GM21381 (cell line): ENCODE results near the gene KBTBD12.
"Not testable (repeated sequence)": the region's sequence is repeated elsewhere in the genome, so short reads cannot be mapped to it uniquely, and the experiment has no call there.

ENCODE experiments used
- ATAC-seq: cut with Tn5 transposase; IDR thresholded peaks from one replicate; pipeline ENCODE4 v1.9.1; 2021; ENCODE audit warnings: mild to moderate bottlenecking, moderate library complexity; ENCODE audit not compliant: unreplicated experiment

The KBTBD12 gene

DNA sequence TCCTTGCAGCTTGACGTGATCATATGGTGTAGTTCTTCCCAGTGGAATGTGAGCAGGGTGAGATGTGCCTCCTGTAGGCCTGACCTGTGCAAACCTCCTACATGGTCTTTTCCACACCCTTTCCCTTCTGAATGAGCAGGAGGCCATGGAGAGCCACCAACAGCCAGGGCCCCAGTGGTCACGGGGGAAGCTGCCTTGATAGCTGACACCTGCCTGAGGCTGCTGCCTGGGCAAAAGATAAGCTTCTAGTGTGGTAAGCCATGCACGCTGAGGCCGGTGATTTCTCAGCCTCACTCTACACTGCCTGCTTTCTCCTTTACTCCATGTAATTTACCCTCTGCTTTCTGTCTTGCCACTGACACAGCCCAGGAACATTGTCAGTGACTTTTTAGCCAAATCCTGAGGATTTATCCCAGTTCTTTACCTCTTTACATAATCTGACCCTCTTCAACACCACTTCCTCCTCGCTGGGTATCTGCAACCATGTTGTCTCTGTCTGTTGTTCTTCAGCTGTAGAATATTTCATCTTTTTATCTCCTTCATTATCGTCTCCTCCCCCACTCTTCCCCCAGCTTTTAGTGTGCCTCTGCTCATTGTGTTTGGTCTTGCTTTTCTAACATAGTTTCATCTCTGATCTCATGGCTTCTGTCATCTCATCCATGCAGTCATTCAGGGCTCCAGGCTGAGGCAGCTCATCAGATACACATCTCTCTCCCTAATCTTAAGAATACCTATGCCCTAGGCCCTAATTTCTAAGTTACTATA, 11.2 kb upstream of the KBTBD12 start:
- ATAC-seq = no peak

DNA sequence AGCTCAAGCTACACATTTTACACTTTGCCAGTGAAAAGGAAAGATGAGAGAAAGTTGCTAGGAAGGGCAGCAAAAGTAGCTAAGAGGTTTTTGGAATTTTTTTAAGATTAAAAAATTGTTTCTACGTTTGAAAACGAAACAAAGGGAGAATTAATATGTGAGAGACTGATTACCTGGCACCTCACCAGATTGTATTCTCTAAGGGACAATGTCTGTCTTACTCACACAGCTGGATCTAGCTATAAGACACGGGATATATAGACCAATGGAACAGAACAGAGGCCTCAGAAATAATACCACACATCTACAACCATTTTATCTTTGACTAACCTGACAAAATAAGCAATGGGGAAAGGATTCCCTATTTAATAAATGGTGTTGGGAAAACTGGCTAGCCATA, 9.5 kb upstream of the KBTBD12 start:
- no peak for ATAC-seq

- not testable (repeated sequence) for ATAC-seq
Observed at GRCh38 chr3:127906653-127907052, 8.4 kb upstream of the KBTBD12 start.

- ATAC-seq = no peak
Observed at GRCh38 chr3:127908202-127908601, 6.8 kb upstream of the KBTBD12 start.

- no peak for ATAC-seq
Observed at GRCh38 chr3:127908951-127909350, 6.1 kb upstream of the KBTBD12 start.

GRCh38 chr3:127909646-127910045, 5.4 kb upstream of the KBTBD12 start:
- ATAC-seq = no peak

- ATAC-seq = no peak
Observed at GRCh38 chr3:127911421-127911931, 3.6 kb upstream of the KBTBD12 start.

DNA sequence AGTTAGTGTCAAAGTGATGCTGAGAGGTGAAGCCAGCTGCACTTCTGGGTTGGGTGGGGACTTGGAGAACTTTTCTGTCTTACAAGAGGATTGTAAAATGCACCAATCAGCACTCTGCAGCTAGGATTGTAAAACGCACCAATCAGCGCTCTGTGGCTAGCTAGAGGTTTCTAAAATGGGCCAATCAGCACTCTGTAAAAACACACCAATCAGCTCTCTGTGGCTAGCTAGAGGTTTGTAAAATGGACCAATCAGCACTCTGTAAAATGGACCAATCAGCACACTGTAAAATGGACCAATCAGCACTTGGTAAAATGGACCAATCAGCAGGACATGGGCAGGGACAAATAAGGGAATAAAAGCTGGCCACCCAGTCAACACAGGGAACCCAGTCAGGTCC, 1.2 kb upstream of the KBTBD12 start:
- not testable (repeated sequence) for ATAC-seq

- no peak for ATAC-seq
Observed at GRCh38 chr3:127914584-127914983, 448 bp upstream of the KBTBD12 start.

DNA sequence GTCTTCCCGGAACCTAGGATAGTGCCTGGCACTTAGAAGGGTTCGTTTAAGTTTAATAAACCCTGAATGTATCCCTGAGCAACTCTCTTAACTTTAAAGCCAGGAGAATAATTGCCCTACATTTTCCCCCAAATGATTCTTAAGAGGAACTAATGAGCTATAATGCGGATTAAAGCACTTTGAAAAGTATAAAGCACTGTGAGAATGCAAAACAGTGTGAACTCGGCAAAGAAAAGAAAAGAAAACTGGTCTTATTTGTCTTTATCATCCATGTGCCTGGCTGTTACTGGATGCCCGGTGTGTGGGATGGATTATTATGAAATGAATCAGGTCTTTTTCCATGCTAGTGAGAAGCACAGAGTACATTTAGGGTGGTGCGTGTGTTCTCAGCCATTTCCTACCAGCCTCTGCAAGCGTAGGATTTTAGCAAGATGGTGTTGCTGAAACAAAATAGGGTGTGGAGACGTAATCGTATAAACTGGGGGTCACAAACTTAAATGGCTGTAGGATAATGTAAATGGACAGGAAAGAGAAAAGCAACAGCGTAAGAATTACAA, 983 bp downstream of the KBTBD12 start:
- no peak for ATAC-seq

GRCh38 chr3:127920738-127921137, 5.7 kb downstream of the KBTBD12 start:
- ATAC-seq = no peak

DNA sequence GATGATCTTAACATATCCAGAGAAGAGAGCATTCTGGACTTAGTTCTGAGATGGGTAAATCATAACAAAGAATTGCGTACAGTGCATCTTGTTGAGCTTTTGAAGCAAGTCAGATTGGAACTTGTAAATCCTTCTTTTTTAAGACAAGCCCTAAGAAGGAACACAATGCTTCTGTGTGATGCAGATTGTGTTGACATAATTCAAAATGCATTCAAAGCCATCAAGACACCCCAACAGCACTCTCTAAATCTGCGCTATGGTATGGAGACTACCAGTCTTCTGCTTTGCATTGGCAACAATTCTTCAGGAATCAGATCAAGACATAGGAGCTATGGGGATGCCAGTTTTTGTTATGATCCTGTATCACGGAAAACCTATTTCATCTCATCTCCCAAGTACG, 8.6 kb downstream of the KBTBD12 start:
- no peak for ATAC-seq

- no peak for ATAC-seq
Observed at GRCh38 chr3:127925384-127925783, 10.4 kb downstream of the KBTBD12 start.

DNA sequence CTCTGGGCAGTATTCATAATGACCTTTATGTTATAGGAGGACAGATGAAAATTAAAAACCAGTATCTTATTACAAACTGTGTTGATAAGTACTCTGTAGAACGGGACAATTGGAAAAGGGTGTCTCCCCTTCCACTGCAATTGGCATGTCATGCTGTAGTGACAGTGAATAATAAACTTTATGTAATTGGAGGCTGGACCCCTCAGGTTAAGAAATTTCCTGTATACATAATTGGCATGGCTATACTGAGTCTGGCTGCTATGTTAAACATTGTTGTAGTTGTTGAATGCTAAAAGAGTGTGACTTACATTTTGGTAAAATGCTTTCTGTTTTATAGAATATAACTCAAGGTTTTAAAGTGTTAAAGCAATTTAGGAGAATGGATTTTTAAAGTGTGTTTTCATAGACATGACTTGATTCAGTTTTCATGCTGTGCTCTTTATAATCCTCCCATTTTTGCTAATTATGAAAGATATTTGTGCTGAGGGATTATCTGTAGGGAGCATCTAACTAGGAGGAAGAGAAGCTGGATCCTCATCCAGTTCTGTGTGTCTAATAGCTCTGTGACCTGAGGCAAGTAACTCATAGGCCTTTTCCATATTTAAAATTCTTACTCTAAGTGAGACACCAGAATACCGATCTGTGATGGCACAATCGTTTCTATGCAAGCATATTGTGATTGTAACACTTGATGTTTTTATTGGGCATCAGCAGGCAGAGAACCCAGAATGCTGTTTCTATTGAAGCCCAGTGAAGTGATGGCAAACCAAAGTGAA, 13.0 kb downstream of the KBTBD12 start:
- no peak for ATAC-seq

GRCh38 chr3:127929818-127930413, 14.9 kb downstream of the KBTBD12 start:
- ATAC-seq = no peak

DNA sequence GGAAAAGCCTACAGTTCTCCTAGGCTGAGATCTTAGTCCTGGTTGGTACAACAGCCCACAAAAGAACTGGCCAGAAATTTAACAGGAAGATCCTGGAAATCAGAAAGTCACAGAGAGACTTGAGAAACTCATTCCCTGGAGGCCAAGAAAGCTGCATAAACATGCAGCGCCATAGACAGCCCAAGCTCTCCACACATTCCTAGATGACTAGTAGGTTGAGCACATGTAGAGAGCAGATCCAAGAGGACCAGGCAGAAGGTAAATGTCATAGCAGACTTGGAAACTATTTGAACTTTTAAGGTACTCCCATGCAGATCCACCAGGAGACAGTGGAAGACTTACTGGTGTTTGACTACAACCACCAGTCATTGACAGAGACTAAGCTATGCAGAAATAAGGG, 18.4 kb downstream of the KBTBD12 start:
- no peak for ATAC-seq

DNA sequence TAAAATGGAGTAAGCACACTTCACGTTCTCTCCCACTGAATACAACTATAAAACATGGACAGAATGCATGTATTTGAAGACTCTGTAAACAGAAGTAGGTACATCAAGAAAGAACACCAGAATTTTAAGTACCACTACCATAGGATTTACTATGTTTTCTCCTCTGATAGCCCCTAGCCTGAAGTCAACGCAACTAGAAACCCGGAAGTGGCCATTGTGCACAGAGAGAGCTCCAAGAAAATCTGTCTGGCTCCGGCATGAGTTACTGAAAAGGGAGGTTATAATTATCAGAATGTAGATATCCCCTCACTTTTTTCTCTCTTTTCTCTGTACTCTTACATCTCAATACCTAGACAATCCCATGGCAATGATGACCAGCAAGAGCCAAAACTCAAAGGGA, 23.8 kb downstream of the KBTBD12 start:
- no peak for ATAC-seq

GRCh38 chr3:127940116-127940515, 25.1 kb downstream of the KBTBD12 start:
- ATAC-seq = no peak

DNA sequence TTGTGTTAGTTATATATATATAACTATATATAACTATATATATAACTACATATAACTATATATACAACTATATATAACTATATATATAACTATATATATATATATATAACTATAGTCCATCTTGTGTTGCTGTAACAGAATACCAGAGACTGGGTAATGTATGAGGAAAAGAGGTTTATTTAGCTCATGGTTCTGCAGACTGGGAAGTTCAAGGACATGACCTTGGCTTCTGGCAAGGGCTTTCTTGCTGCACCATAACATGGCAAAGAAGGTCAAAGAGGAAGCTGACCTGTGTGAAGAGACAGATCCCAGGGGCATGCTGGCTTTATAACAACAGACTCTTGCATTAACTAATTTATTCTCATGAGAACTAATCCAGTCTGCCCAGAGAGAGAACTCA, 27.6 kb downstream of the KBTBD12 start:
- no peak for ATAC-seq

GRCh38 chr3:127948211-127948610, 33.2 kb downstream of the KBTBD12 start:
- ATAC-seq = no peak

- no peak for ATAC-seq
Observed at GRCh38 chr3:127949446-127950055, 34.5 kb downstream of the KBTBD12 start.
